Heart left ventricle (tissue), 13 donors: Measurements from ENCODE around the gene SLC12A3.

Experiments used
- CTCF ChIP-seq, 12 donors: fragments of 200-600 bp; sonication (generic) in 4 of 12; IDR thresholded peaks; one replicate each; pipeline versions ENCODE4 v1.5.0 to v1.8.0; 2018 to 2022; ENCODE audit warnings: antibody characterized with exemption in 12 of 12, mild to moderate bottlenecking in 5 of 12
- POLR2A ChIP-seq, 2 donors: fragments of 450-650 bp; IDR thresholded peaks; one replicate each; pipeline ENCODE4 v1.6.1; 2017; ENCODE audit warnings: antibody characterized with exemption in 2 of 2, mild to moderate bottlenecking in 2 of 2, moderate library complexity in 2 of 2
- donor health status: ischemic (EF 13 %, LVEDD 7.1; RV severe dilation, severe dysfunction).
- donor health status: DM: no; HTN: yes; CAD: no.
- donor health status: DM: no; HTN: no; CAD: no.
- donor health status: ischemic (EF 25% LVEDD 6.9; RV normal size, moderate dysfunction).
- donor health status: ischemic (EF 25% LVEDD 5.7; RV mildly dilated, moderate dysfunction).
- donor health status: ischemic (EF 35%, LVEDD 5.7; RV mildly dilated, moderate dysfunction).
- donor health status: nonischemic (EF 11% LVEDD 7.7; RV severe dilation, severe dysfunction).
- donor health status: DM: yes; HTN: yes; CAD: no.
- donor health status: PGD.
- donor health status: ischemic (EF 29% LVEDD 5.4; RV normal size, mild dysfunction).
- donor health status: nonischemic (EF 23%, LVEDD 6.1; RV moderate dilation, normal function).

GRCh38 chr16:56852968-56853367, 12.0 kb upstream of the SLC12A3 start:
- TF ChIP-seq CTCF (IDR thresholded peaks at IDR 0.05) (no peak), POLR2A (IDR thresholded peaks at IDR 0.05) (no peak)
